GM23338 (cell line): ENCODE measurements around the gene TMPRSS13.

Experiments
- CREB1 ChIP-seq: fragments of 250-450 bp; sonication (Bioruptor Pico); IDR thresholded peaks from 2 replicates; pipeline ENCODE4 v1.5.0; 2020; ENCODE audit warnings: low read depth, mild to moderate bottlenecking, moderate library complexity
- CTCF ChIP-seq, 2 experiments: fragments of 200-600 bp in 1 of 2; sonication (generic) in 1 of 2; conservative IDR thresholded peaks; 2 replicates each; pipeline versions ENCODE4 v1.5.1 to v1.6.1; 2016 to 2017; ENCODE audit warnings: antibody characterized with exemption in 2 of 2, low read depth in 2 of 2, mild to moderate bottlenecking in 2 of 2, moderate library complexity in 1 of 2
- EZH2 ChIP-seq: fragments of 200-600 bp; sonication (generic); IDR thresholded peaks from one replicate; pipeline ENCODE4 v1.8.0; 2017; ENCODE audit warnings: antibody characterized with exemption, mild to moderate bottlenecking, low read depth; ENCODE audit not compliant: unreplicated experiment
- EZH2phosphoT487 ChIP-seq: fragments of 200-600 bp; sonication (generic); IDR thresholded peaks from one replicate; pipeline ENCODE4 v1.8.1; 2018; ENCODE audit warnings: antibody characterized with exemption; ENCODE audit not compliant: unreplicated experiment
- JUNB ChIP-seq: IDR thresholded peaks from one replicate; pipeline ENCODE4 v1.6.1; 2016; ENCODE audit warnings: antibody characterized with exemption; ENCODE audit not compliant: unreplicated experiment
- POLR2AphosphoS5 ChIP-seq: IDR thresholded peaks from 2 replicates; pipeline ENCODE4 v1.6.1; 2016; ENCODE audit warnings: antibody characterized with exemption, low read depth
- TF ChIP-seq, protein P1 (sequence below): IDR thresholded peaks from one replicate; pipeline ENCODE4 v1.6.1; 2018; ENCODE audit warnings: antibody characterized with exemption; ENCODE audit not compliant: unreplicated experiment

DNA sequence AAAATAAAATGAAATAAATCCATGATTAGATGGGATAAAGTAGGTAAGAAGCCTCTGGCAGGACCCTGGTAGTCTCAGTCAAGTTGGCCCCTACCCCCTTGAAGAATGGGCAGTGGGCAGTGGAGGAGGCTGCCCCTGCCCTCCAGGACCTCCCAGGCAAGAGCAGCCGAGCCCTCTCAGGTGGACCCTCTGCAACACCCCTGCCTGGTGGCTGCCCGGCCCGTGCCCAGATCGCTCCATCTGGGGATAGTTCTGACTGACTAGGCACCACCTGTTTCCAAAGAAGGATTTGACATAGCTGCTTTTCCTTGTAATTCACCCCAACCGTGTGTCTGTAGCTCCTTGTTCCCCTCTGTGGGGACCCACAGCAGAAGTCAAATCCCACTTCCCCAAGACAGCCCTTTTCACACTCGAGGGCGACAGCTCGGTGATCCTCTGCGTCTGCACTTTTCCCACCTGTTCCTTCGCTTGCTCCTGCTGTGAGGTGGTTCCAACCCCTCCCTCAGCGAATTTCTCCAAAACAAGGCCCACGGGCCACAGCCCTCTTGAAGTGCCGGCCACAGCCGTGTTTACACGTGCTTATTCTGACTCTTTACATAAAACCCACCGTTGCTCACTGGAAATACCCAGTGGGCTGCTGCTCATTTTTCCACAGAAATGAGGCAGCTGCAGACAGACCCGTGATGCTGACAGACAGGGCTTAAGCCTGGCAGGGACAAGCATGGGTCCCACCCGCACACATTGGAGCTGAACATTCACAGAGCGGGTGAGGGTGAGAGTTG, 5.5 kb upstream of the TMPRSS13 start:
- TF ChIP-seq CTCF (conservative IDR thresholded peaks at IDR 0.05; ENCODE audit: low read depth in 2 of 2) (no peak), POLR2AphosphoS5 (no peak), EZH2 (no peak), JUNB (no peak), EZH2phosphoT487 (no peak), CREB1 (CRISPR knock-in tag) (no peak)
- TF ChIP-seq, protein P1, sequence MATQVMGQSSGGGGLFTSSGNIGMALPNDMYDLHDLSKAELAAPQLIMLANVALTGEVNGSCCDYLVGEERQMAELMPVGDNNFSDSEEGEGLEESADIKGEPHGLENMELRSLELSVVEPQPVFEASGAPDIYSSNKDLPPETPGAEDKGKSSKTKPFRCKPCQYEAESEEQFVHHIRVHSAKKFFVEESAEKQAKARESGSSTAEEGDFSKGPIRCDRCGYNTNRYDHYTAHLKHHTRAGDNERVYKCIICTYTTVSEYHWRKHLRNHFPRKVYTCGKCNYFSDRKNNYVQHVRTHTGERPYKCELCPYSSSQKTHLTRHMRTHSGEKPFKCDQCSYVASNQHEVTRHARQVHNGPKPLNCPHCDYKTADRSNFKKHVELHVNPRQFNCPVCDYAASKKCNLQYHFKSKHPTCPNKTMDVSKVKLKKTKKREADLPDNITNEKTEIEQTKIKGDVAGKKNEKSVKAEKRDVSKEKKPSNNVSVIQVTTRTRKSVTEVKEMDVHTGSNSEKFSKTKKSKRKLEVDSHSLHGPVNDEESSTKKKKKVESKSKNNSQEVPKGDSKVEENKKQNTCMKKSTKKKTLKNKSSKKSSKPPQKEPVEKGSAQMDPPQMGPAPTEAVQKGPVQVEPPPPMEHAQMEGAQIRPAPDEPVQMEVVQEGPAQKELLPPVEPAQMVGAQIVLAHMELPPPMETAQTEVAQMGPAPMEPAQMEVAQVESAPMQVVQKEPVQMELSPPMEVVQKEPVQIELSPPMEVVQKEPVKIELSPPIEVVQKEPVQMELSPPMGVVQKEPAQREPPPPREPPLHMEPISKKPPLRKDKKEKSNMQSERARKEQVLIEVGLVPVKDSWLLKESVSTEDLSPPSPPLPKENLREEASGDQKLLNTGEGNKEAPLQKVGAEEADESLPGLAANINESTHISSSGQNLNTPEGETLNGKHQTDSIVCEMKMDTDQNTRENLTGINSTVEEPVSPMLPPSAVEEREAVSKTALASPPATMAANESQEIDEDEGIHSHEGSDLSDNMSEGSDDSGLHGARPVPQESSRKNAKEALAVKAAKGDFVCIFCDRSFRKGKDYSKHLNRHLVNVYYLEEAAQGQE: no peak
